Measurements from ENCODE around the gene BTN3A1.

The BTN3A1 gene

GRCh38 chr6:26414281-26414680 lies 12.2 kb downstream of the BTN3A1 start:
- H3K4me3 ChIP-seq (ENCODE audit: low read length), result no peak overlapping the region
- peaks cover 28% of the 10 kb centered on the region for H3K9me3 ChIP-seq (ENCODE audit: control insufficient read depth, insufficient read depth, low read length)
- H3F3A ChIP-seq (ENCODE audit: control insufficient read depth, insufficient read depth), result no peaks in the 10 kb centered on the region
- no peak overlapping the region for H3K4me2 ChIP-seq (ENCODE audit: low read length)
- H3K36me3 ChIP-seq (ENCODE audit: control insufficient read depth, low read length), result no peaks in the 10 kb centered on the region
- no peak overlapping the region for H3K27ac ChIP-seq (ENCODE audit: low read depth, low read length)
- H3K4me1 ChIP-seq (ENCODE audit: control insufficient read depth, low read length), result no peaks in the 10 kb centered on the region
- no peak for TF ChIP-seq CTCF (IDR thresholded peaks at IDR 0.05; ENCODE audit: low read depth, low read length, poor library complexity, severe bottlenecking)
- TF ChIP-seq EZH2phosphoT487 (IDR thresholded peaks at IDR 0.05; ENCODE audit: borderline replicate concordance, low read length), result no peak
- no peaks in the 10 kb centered on the region for H3K79me2 ChIP-seq (ENCODE audit: control insufficient read depth, low read length)
- no peaks in the 10 kb centered on the region for H3K9me2 ChIP-seq (replicated peaks; ENCODE audit: control insufficient read depth, low read length)
- no peaks in the 10 kb centered on the region for H4K20me1 ChIP-seq (ENCODE audit: control insufficient read depth, insufficient read depth, low read depth, low read length)
- H3K27me3 ChIP-seq (ENCODE audit: control insufficient read depth, low read length), result no peaks in the 10 kb centered on the region

- Histone ChIP-seq H3K4me2 (ENCODE audit: low read length) (no peak overlapping the region), H3K4me3 (ENCODE audit: low read length) (no peak overlapping the region), H3F3A (ENCODE audit: control insufficient read depth, insufficient read depth) (no peaks in the 10 kb centered on the region), H3K9me2 (replicated peaks; ENCODE audit: control insufficient read depth, low read length) (no peaks in the 10 kb centered on the region), H3K27me3 (ENCODE audit: control insufficient read depth, low read length) (no peaks in the 10 kb centered on the region), H4K20me1 (ENCODE audit: control insufficient read depth, insufficient read depth, low read depth, low read length) (no peaks in the 10 kb centered on the region), H3K4me1 (ENCODE audit: control insufficient read depth, low read length) (no peaks in the 10 kb centered on the region), H3K27ac (ENCODE audit: low read depth, low read length) (no peak overlapping the region), H3K79me2 (ENCODE audit: control insufficient read depth, low read length) (no peaks in the 10 kb centered on the region), H3K9me3 (ENCODE audit: control insufficient read depth, insufficient read depth, low read length) (peaks cover 28% of the 10 kb centered on the region), H3K36me3 (ENCODE audit: control insufficient read depth, low read length) (no peaks in the 10 kb centered on the region)
- TF ChIP-seq EZH2phosphoT487 (IDR thresholded peaks at IDR 0.05; ENCODE audit: borderline replicate concordance, low read length) (no peak), CTCF (IDR thresholded peaks at IDR 0.05; ENCODE audit: low read depth, low read length, poor library complexity, severe bottlenecking) (no peak)
These were observed 13.1 kb downstream of the BTN3A1 start for GRCh38 chr6:26415036-26415614.

- TF ChIP-seq CTCF (IDR thresholded peaks at IDR 0.05; ENCODE audit: low read depth, low read length, poor library complexity, severe bottlenecking), result no peak
- no peaks in the 10 kb centered on the region for H3K79me2 ChIP-seq (ENCODE audit: control insufficient read depth, low read length)
- H3K27me3 ChIP-seq (ENCODE audit: control insufficient read depth, low read length), result no peaks in the 10 kb centered on the region
- peaks cover 2% of the 10 kb centered on the region for H3K4me1 ChIP-seq (ENCODE audit: control insufficient read depth, low read length)
- H3K36me3 ChIP-seq (ENCODE audit: control insufficient read depth, low read length), result no peaks in the 10 kb centered on the region
- H3K27ac ChIP-seq (ENCODE audit: low read depth, low read length), result no peak overlapping the region
- no peak overlapping the region for H3K4me3 ChIP-seq (ENCODE audit: low read length)
- H3K4me2 ChIP-seq (ENCODE audit: low read length), result no peak overlapping the region
- H4K20me1 ChIP-seq (ENCODE audit: control insufficient read depth, insufficient read depth, low read depth, low read length), result no peaks in the 10 kb centered on the region
- no peaks in the 10 kb centered on the region for H3F3A ChIP-seq (ENCODE audit: control insufficient read depth, insufficient read depth)
- no peaks in the 10 kb centered on the region for H3K9me2 ChIP-seq (replicated peaks; ENCODE audit: control insufficient read depth, low read length)
- H3K9me3 ChIP-seq (ENCODE audit: control insufficient read depth, insufficient read depth, low read length), result peaks cover 28% of the 10 kb centered on the region
These were observed 13.7 kb downstream of the BTN3A1 start for GRCh38 chr6:26415791-26416190.

All from DOHH2 (cell line).